Measurements from ENCODE around the gene ENOX1.

Gene ENOX1

GRCh38 chr13:43293008-43293407, 493.8 kb downstream of the ENOX1 start:
- TF ChIP-seq FOXP2 (optimal IDR thresholded peaks at IDR 0.05; ENCODE audit: borderline replicate concordance, extremely low read depth, extremely low read length, insufficient read depth) (no peak), SIN3A (IDR thresholded peaks at IDR 0.05; ENCODE audit: borderline replicate concordance, insufficient read depth, low read length) (no peak), POLR2AphosphoS5 (IDR thresholded peaks at IDR 0.05; ENCODE audit: low read depth, low read length) (no peak), TAF1 (IDR thresholded peaks at IDR 0.05; ENCODE audit: borderline replicate concordance, insufficient read depth, low read length) (no peak)
- TF ChIP-seq, protein P1, sequence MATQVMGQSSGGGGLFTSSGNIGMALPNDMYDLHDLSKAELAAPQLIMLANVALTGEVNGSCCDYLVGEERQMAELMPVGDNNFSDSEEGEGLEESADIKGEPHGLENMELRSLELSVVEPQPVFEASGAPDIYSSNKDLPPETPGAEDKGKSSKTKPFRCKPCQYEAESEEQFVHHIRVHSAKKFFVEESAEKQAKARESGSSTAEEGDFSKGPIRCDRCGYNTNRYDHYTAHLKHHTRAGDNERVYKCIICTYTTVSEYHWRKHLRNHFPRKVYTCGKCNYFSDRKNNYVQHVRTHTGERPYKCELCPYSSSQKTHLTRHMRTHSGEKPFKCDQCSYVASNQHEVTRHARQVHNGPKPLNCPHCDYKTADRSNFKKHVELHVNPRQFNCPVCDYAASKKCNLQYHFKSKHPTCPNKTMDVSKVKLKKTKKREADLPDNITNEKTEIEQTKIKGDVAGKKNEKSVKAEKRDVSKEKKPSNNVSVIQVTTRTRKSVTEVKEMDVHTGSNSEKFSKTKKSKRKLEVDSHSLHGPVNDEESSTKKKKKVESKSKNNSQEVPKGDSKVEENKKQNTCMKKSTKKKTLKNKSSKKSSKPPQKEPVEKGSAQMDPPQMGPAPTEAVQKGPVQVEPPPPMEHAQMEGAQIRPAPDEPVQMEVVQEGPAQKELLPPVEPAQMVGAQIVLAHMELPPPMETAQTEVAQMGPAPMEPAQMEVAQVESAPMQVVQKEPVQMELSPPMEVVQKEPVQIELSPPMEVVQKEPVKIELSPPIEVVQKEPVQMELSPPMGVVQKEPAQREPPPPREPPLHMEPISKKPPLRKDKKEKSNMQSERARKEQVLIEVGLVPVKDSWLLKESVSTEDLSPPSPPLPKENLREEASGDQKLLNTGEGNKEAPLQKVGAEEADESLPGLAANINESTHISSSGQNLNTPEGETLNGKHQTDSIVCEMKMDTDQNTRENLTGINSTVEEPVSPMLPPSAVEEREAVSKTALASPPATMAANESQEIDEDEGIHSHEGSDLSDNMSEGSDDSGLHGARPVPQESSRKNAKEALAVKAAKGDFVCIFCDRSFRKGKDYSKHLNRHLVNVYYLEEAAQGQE (IDR thresholded peaks at IDR 0.05; ENCODE audit: insufficient read depth in 1 of 2, low read depth in 2 of 2, low read length in 2 of 2) = no peak

DNA sequence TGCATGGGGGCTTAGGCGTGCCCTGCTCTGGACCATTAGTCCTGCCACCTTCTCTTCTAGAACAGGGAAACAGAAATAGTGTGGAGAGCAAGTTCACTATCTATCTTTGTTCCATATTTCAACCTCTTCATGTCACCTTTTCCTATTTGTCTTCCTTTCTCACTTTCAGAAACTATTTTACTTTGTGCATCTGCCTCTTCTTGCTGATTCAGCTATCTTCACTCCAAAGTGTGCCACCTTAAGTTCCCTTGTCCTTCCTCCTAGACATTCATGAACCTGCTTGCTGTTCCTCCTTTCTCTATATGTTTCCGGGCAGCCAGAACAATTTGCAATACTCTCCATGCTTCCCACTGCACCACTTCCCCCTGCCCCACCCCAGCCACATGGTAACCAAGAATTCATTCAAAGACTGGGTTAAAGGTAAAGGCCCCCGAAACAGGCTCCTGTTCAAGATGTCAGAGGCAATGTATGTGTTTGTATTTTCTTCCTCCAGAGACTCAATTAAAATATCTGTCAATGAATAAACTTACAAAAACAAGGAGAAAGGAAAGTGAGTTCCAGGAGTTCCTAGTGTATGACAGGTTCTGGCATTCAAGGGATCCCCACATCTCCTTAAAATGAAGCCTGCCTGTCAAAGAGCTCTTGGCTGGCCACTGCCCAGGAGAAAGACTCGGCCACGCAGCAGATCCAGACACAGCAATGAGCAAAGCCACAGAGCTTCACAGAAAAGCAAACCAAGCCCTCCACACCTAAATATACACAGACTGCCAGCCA, 495.3 kb downstream of the ENOX1 start:
- TF ChIP-seq FOXP2 (optimal IDR thresholded peaks at IDR 0.05; ENCODE audit: borderline replicate concordance, extremely low read depth, extremely low read length, insufficient read depth) (no peak), TAF1 (IDR thresholded peaks at IDR 0.05; ENCODE audit: borderline replicate concordance, insufficient read depth, low read length) (no peak), SIN3A (IDR thresholded peaks at IDR 0.05; ENCODE audit: borderline replicate concordance, insufficient read depth, low read length) (no peak)

GRCh38 chr13:43289470-43290255, 497.1 kb downstream of the ENOX1 start:
- TF ChIP-seq SIN3A (IDR thresholded peaks at IDR 0.05; ENCODE audit: borderline replicate concordance, insufficient read depth, low read length) = no peak
- TF ChIP-seq POLR2AphosphoS5 (IDR thresholded peaks at IDR 0.05; ENCODE audit: low read depth, low read length) = no peak
- no peak for TF ChIP-seq FOXP2 (optimal IDR thresholded peaks at IDR 0.05; ENCODE audit: borderline replicate concordance, extremely low read depth, extremely low read length, insufficient read depth)
- TF ChIP-seq TAF1 (IDR thresholded peaks at IDR 0.05; ENCODE audit: borderline replicate concordance, insufficient read depth, low read length) = no peak
- TF ChIP-seq, protein P1 (IDR thresholded peaks at IDR 0.05; ENCODE audit: insufficient read depth in 1 of 2, low read depth in 2 of 2, low read length in 2 of 2) = no peak

- TF ChIP-seq, protein P1 (IDR thresholded peaks at IDR 0.05; ENCODE audit: insufficient read depth in 1 of 2, low read depth in 2 of 2, low read length in 2 of 2) = no peak
- no peak for TF ChIP-seq POLR2AphosphoS5 (IDR thresholded peaks at IDR 0.05; ENCODE audit: low read depth, low read length)
- TF ChIP-seq TAF1 (IDR thresholded peaks at IDR 0.05; ENCODE audit: borderline replicate concordance, insufficient read depth, low read length) = no peak
- TF ChIP-seq SIN3A (IDR thresholded peaks at IDR 0.05; ENCODE audit: borderline replicate concordance, insufficient read depth, low read length) = no peak
- no peak for TF ChIP-seq FOXP2 (optimal IDR thresholded peaks at IDR 0.05; ENCODE audit: borderline replicate concordance, extremely low read depth, extremely low read length, insufficient read depth)
These were observed 500.0 kb downstream of the ENOX1 start for GRCh38 chr13:43286751-43287150.

- TF ChIP-seq, protein P1 (IDR thresholded peaks at IDR 0.05; ENCODE audit: insufficient read depth in 1 of 2, low read depth in 2 of 2, low read length in 2 of 2) = no peak
These were observed 500.7 kb downstream of the ENOX1 start for GRCh38 chr13:43285933-43286597.

All from PFSK-1 (cell line).